Measurements from ENCODE around the gene IFITM5. TPM values are rescaled to one million over a fixed set of nuclear protein-coding genes. Genes with fewer than 3 reads are reported as not detected.
A peak's percentile ranks its signal among the peaks of the same experiment; 100 is the strongest.
"Not testable (repeated sequence)": the region's sequence is repeated elsewhere in the genome, so short reads cannot be mapped to it uniquely, and the experiment has no call there.

IFITM5 gene
- total RNA-seq, 6 experiments from 2014 or later = not detected

DNA sequence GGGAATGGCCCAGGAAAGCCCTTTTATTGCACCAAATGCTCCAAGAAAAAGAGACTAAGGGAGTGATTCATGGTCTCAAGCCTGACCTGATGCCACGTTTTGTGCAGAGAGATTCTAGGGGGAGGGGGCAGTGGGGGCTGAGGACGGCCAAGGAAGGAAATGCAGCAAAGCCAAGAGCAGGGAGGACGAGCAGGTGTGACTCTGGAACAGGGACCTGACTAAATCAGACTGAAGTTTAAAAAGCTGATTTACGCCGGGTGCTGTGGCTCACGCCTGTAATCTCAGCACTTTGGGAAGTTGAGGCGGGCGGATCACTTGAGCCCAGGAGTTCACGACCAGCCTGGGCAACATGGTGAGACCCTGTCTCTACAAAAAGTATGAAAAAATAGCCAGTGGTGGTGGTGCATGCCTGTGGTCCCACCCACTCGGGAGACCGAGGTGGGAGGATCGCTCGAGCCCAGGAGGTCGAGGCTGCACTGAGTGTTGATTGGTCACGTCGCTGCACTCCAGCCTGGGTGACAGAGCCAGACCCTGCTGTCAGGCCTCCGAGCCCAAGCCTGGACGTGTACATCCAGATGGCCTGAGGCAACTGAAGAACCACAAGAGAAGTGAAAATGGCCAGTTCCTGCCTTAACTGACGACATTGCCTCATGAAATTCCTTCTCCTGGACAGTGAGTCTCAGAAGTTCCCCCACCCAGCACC, 32.2 kb upstream of the IFITM5 start:
- DNase-seq (peak in 1 of 3 donors; percentile 38), ATAC-seq (no peak)
- TF ChIP-seq, protein P1, sequence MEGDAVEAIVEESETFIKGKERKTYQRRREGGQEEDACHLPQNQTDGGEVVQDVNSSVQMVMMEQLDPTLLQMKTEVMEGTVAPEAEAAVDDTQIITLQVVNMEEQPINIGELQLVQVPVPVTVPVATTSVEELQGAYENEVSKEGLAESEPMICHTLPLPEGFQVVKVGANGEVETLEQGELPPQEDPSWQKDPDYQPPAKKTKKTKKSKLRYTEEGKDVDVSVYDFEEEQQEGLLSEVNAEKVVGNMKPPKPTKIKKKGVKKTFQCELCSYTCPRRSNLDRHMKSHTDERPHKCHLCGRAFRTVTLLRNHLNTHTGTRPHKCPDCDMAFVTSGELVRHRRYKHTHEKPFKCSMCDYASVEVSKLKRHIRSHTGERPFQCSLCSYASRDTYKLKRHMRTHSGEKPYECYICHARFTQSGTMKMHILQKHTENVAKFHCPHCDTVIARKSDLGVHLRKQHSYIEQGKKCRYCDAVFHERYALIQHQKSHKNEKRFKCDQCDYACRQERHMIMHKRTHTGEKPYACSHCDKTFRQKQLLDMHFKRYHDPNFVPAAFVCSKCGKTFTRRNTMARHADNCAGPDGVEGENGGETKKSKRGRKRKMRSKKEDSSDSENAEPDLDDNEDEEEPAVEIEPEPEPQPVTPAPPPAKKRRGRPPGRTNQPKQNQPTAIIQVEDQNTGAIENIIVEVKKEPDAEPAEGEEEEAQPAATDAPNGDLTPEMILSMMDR (IDR thresholded peaks at IDR 0.05) = no peak
- no peak for TF ChIP-seq POLR2A (IDR thresholded peaks at IDR 0.05)
- H3K4me3 ChIP-seq = no peak overlapping the region
- 74% methylated on average over 5 of the region's 19 CpGs for WGBS (ENCODE audit: insufficient coverage, low coverage, low lambda C conversion rate, missing lambda C conversion rate)
- no peaks in the 10 kb centered on the region for H3K36me3 ChIP-seq
- intact Hi-C loops (cut with DNase I) = no loop called here
- H3K4me1 ChIP-seq = peaks cover 0 to 21% (median 8%) of the 10 kb centered on the region in 4 donors
- no peaks in the 10 kb centered on the region for H3K27me3 ChIP-seq
- H3K27ac ChIP-seq = no peak overlapping the region
- H3K9me3 ChIP-seq = no peaks in the 10 kb centered on the region

DNA sequence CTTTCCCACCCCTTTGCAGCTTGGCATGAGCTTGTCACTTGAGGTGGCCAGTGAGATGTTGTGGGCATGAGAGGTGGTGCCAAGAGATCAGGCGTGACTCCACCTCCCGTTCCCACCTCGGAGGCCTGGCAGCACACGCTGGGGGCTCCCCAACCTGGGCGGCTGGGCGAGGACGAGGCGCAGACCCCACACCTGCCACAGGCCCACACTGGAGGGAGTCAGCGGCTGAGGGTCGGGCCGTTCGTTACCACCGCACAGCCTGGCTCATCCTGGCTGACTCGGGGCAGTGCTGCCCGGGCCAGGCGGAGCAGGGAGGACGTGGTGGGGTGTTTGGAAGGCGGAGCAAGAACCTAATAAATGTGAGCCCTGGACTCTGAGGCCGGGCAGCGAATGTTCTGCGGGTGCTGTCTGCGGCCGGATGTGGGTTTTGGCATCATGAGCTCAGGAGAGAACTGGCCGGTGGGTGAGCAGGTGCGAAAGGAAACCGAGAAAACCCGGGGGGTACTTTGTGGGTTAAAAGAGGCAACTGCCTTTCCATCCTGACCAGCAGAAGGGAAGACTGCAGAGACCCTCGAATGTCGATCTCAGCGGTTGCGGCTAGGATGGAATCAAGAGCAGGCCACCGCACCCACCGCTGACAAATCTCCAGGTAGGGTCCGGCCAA, 31.5 kb upstream of the IFITM5 start:
- WGBS (ENCODE audit: insufficient coverage, low coverage, low lambda C conversion rate, missing lambda C conversion rate) = 66% methylated on average over 23 of the region's 34 CpGs
- DNase-seq = peak in 1 of 3 donors; percentile 46

DNA sequence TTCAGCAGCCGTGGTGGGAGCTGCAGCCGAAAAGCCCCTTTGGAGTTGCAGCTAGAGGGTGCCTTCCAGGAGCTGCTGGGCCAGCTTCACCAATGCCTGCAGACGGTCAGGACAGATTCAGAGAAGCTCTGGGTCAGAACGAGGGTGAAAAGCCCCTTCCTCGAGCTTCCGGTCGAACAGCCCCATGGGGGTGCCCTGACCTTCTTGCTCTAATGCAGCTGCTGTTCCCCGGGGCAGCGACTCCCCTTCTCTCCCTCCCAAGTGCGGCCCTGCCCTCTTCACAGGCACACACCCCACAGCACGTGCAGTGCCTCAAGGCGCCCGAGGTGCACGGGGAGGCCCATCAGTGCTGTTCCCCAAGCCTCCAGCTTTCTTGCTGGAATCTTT, 31.0 kb upstream of the IFITM5 start:
- H3K27me3 ChIP-seq = no peaks in the 10 kb centered on the region
- no peak overlapping the region for H3K4me3 ChIP-seq
- no peak for TF ChIP-seq POLR2A (IDR thresholded peaks at IDR 0.05)
- TF ChIP-seq, protein P1 (IDR thresholded peaks at IDR 0.05) = no peak
- WGBS (ENCODE audit: insufficient coverage, low coverage, low lambda C conversion rate, missing lambda C conversion rate) = 81% methylated on average over 3 of the region's 14 CpGs
- H3K9me3 ChIP-seq = no peaks in the 10 kb centered on the region
- intact Hi-C loops (cut with DNase I) = no loop called here
- no peaks in the 10 kb centered on the region for H3K36me3 ChIP-seq
- H3K27ac ChIP-seq = no peak overlapping the region
- no peak for ATAC-seq
- peaks cover 0 to 20% (median 9%) of the 10 kb centered on the region in 4 donors for H3K4me1 ChIP-seq
- DNase-seq = peak in 1 of 3 donors; percentile 48

More for the DNA sequence above, 31.5 kb upstream of the IFITM5 start:
- peaks cover 0 to 20% (median 9%) of the 10 kb centered on the region in 4 donors for H3K4me1 ChIP-seq
- H3K27ac ChIP-seq = no peak overlapping the region
- intact Hi-C loops (cut with DNase I) = no loop called here
- H3K9me3 ChIP-seq = no peaks in the 10 kb centered on the region
- no peak overlapping the region for H3K4me3 ChIP-seq
- ATAC-seq = no peak
- TF ChIP-seq, protein P1 (IDR thresholded peaks at IDR 0.05) = no peak
- TF ChIP-seq POLR2A (IDR thresholded peaks at IDR 0.05) = no peak
- H3K36me3 ChIP-seq = no peaks in the 10 kb centered on the region
- no peaks in the 10 kb centered on the region for H3K27me3 ChIP-seq

DNA sequence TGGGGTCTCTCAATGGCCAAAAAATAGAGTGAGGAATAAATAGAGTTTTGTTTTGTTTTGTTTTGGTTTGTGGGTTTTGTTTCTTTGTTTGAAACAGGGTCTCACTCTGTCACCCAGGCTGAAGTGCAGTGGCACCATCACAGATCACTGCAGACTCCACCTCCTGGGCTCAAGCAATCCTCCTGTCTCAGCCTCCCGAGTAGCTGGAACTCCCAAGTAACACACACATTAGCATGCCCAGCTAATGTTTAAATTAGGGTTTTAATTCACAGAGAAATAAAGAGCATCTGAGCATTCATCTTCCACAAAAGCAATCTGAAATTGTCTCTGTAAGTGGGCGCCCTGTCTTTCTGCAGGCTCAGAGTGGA, 30.5 kb upstream of the IFITM5 start:
- no peaks in the 10 kb centered on the region for H3K36me3 ChIP-seq
- H3K4me1 ChIP-seq = peaks cover 0 to 20% (median 9%) of the 10 kb centered on the region in 4 donors
- H3K27ac ChIP-seq = peak overlapping the region in 1 of 3 donors; percentile 37
- no peak overlapping the region for H3K4me3 ChIP-seq
- 81% methylated on average over 2 of the region's 2 CpGs for WGBS (ENCODE audit: insufficient coverage, low coverage, low lambda C conversion rate, missing lambda C conversion rate)
- TF ChIP-seq, protein P1 (IDR thresholded peaks at IDR 0.05) = no peak
- no peak for TF ChIP-seq POLR2A (IDR thresholded peaks at IDR 0.05)
- no peak for ATAC-seq
- intact Hi-C loops (cut with DNase I) = no loop called here
- no peaks in the 10 kb centered on the region for H3K27me3 ChIP-seq
- DNase-seq = peak in 1 of 3 donors; percentile 24
- H3K9me3 ChIP-seq = no peaks in the 10 kb centered on the region

DNA sequence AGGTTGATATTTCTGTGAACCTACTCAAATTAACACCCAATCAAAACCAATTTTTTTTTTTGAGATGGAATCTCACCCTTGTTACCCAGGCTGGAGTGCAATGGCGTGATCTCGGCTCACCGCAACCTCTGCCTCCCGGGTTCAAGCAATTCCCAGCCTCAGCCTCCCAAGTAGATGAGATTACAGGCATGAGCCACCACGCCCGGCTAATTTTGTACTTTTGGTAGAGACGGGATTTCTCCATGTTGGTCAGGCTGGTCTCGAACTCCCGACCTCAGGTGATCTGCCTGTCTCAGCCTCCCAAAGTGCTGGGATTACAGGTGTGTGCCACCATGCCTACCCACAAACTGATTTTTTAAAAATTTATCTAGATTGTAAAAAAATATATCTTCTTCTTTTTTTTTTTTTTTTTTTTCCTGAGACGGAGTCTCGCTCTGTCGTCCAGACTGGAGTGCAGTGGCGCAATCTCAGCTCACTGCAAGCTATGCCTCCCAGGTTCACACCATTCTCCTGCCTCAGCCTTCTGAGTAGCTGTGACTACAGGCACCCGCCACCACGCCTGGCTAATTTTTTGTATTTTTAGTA, 29.3 kb upstream of the IFITM5 start:
- H3K9me3 ChIP-seq; intact Hi-C loops (cut with DNase I); H3K4me3 ChIP-seq; H3K27me3 ChIP-seq; H3K36me3 ChIP-seq; ATAC-seq: not testable (repeated sequence)
- 79% methylated on average over 10 of the region's 15 CpGs for WGBS (ENCODE audit: insufficient coverage, low coverage, low lambda C conversion rate, missing lambda C conversion rate)
- peak overlapping the region in 1 of 3 donors; percentile 53 for H3K27ac ChIP-seq
- DNase-seq = peak in 1 of 3 donors; percentile 31
- peaks cover 0 to 20% (median 9%) of the 10 kb centered on the region in 4 donors for H3K4me1 ChIP-seq

Measured in right lobe of liver (tissue), 6 donors.